Heart left ventricle (tissue), 16 donors: ENCODE measurements around the gene NRDE2. TPM values are rescaled to one million over a fixed set of nuclear protein-coding genes. Genes with fewer than 3 reads are reported as not detected.

Experiments
- ATAC-seq, 4 donors: fragments of 200-7000 bp; cut with Tn5 transposase; one replicate each; pipeline ENCODE4 v1.9.1; 2020 to 2022; ENCODE audit warnings: moderate library complexity in 4 of 4, mild to moderate bottlenecking in 3 of 4, moderate number of reproducible peaks in 1 of 4
- DNase-seq, 5 donors: peaks; one replicate each; pipeline ENCODE4 v3.0.0-alpha.2; 2020
- H3K27ac ChIP-seq, 12 donors: fragments of 200-600 bp; sonication (generic) in 4 of 12; one replicate each; pipeline versions ENCODE4 v1.5.0 to v1.8.0; 2016 to 2022; ENCODE audit warnings: mild to moderate bottlenecking in 2 of 12
- H3K27me3 ChIP-seq, 9 donors: fragments of 200-600 bp; sonication (generic) in 2 of 9; one replicate each; pipeline versions ENCODE4 v1.5.1 to v1.8.0; 2016 to 2022; ENCODE audit warnings: mild to moderate bottlenecking in 3 of 9
- H3K36me3 ChIP-seq, 9 donors: fragments of 200-600 bp; sonication (generic) in 2 of 9; one replicate each; pipeline versions ENCODE4 v1.5.0 to v1.8.0; 2018 to 2022; ENCODE audit warnings: mild to moderate bottlenecking in 2 of 9
- H3K4me1 ChIP-seq, 12 donors: fragments of 200-600 bp; sonication (generic) in 4 of 12; one replicate each; pipeline versions ENCODE4 v1.5.0 to v1.8.0; 2016 to 2022; ENCODE audit warnings: mild to moderate bottlenecking in 3 of 12
- H3K4me3 ChIP-seq, 12 donors: fragments of 200-600 bp; sonication (generic) in 4 of 12; one replicate each; pipeline versions ENCODE4 v1.5.0 to v1.8.0; 2017 to 2022; ENCODE audit warnings: mild to moderate bottlenecking in 9 of 12, moderate library complexity in 4 of 12
- H3K9me3 ChIP-seq, 12 donors: fragments of 200-600 bp; sonication (generic) in 4 of 12; one replicate each; pipeline versions ENCODE4 v1.5.0 to v1.8.0; 2016 to 2022; ENCODE audit warnings: mild to moderate bottlenecking in 1 of 12
- POLR2A ChIP-seq, 2 donors: fragments of 450-650 bp; IDR thresholded peaks; one replicate each; pipeline ENCODE4 v1.6.1; 2017; ENCODE audit warnings: antibody characterized with exemption in 2 of 2, mild to moderate bottlenecking in 2 of 2, moderate library complexity in 2 of 2
- WGBS, 4 donors: extraction: QIAGEN DNeasy Blood & Tissue Kit in 2 of 4; methylation state at CpG; one replicate each; pipeline versions ENCODE4 v1.1.5 to v1.1.7; 2013 to 2018; 5-methylcytosine and 5-hydroxymethylcytosine counted together
- intact Hi-C, 10 donors: fragments of 100-400 bp; cut with DNase I; formaldehyde crosslinking; loops; one replicate each; pipeline versions ENCODE4 v1.11.1 to v1.14.2; 2022
- polyA plus RNA-seq, 2 donors: library from polyadenylated mRNA; stranded (reverse); fragments of 200-250 nt; gene quantifications; one replicate each; pipeline ENCODE4 v1.2.3, GENCODE V29; 2013
- total RNA-seq, 9 donors: library from RNA; depleted of rRNA in 2 of 9; stranded (reverse); fragments of >200 nt in 2 of 9; fragmentation: NEBNext Ultra II Directional in 3 of 9; extraction: Animal tissue kit (Norgen Biotek cat#: 25700) in 3 of 9; gene quantifications; one replicate each; pipeline versions ENCODE4 v1.1.0 to v1.2.4, GENCODE V29; 2016 to 2023
- TF ChIP-seq, protein P1 (sequence below), 12 donors: fragments of 200-600 bp; sonication (generic) in 4 of 12; IDR thresholded peaks; one replicate each; pipeline versions ENCODE4 v1.5.0 to v1.8.0; 2018 to 2022; ENCODE audit warnings: antibody characterized with exemption in 12 of 12, mild to moderate bottlenecking in 5 of 12
- donor health status: ischemic (EF 13 %, LVEDD 7.1; RV severe dilation, severe dysfunction).
- donor health status: healthy with polysubstance abuse.
- donor health status: DM: no; HTN: yes; CAD: no.
- donor health status: DM: no; HTN: no; CAD: no.
- donor health status: ischemic (EF 25% LVEDD 6.9; RV normal size, moderate dysfunction).
- donor health status: ischemic (EF 25% LVEDD 5.7; RV mildly dilated, moderate dysfunction).
- donor health status: healthy.
- donor health status: DM: yes; HTN: yes; CAD: no.
- donor health status: ischemic (EF 35%, LVEDD 5.7; RV mildly dilated, moderate dysfunction).
- donor health status: nonischemic (EF 11% LVEDD 7.7; RV severe dilation, severe dysfunction).
- donor health status: DM: yes; HTN: yes; CAD: no.
- donor health status: PGD.
- donor health status: ischemic (EF 29% LVEDD 5.4; RV normal size, mild dysfunction).
- donor health status: nonischemic (EF 23%, LVEDD 6.1; RV moderate dilation, normal function).

NRDE2 gene
- total and polyA plus RNA-seq, 11 donors: 5.2 to 15.4 (median 9.4) TPM

DNA sequence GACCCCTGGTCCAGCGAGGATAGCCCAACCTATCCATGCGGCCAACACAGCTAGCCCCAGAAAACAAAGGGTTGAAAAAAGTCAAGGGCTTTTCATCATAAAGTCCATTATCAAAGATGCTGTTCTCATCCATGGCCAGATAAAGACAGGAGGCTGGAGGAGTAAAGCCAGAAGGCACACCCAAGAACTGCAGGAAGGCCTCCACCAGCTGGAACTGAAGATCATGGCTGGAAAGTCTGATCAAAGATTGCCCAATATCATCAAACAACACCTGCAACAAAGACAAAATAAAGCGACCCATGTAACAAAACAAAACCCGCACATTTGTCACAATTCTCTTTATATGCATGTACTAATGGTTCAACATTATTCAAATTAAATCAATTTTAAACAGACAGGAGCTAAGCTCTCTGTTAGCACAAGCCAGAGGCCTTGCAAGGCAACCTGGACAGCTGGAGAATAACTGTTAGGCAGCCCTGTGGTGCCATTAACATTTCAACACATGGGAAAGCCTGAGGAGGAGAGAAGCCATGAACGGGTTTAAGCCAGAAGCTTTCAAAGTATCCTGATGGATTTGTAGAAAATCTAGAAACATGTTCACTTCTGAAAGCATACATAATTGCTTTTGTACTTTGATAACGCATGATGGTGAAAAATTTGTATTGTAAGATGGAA lies 41.3 kb downstream of the NRDE2 start:
- Histone ChIP-seq H3K36me3 (peaks cover 0 to 97% (median 86%) of the 10 kb centered on the region in 9 donors), H3K4me3 (no peak overlapping the region), H3K4me1 (peaks cover 0 to 21% (median 13%) of the 10 kb centered on the region in 12 donors), H3K27ac (no peak overlapping the region), H3K27me3 (no peaks in the 10 kb centered on the region), H3K9me3 (no peaks in the 10 kb centered on the region)
- DNase-seq (no peak), ATAC-seq (no peak)
- intact Hi-C loops: loop anchor here in 1 of 10 donors (10.0 kb wide), 1 partner anchor 614 kb away; no protein-coding TSS in a partner anchor
- TF ChIP-seq, protein P1, sequence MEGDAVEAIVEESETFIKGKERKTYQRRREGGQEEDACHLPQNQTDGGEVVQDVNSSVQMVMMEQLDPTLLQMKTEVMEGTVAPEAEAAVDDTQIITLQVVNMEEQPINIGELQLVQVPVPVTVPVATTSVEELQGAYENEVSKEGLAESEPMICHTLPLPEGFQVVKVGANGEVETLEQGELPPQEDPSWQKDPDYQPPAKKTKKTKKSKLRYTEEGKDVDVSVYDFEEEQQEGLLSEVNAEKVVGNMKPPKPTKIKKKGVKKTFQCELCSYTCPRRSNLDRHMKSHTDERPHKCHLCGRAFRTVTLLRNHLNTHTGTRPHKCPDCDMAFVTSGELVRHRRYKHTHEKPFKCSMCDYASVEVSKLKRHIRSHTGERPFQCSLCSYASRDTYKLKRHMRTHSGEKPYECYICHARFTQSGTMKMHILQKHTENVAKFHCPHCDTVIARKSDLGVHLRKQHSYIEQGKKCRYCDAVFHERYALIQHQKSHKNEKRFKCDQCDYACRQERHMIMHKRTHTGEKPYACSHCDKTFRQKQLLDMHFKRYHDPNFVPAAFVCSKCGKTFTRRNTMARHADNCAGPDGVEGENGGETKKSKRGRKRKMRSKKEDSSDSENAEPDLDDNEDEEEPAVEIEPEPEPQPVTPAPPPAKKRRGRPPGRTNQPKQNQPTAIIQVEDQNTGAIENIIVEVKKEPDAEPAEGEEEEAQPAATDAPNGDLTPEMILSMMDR (IDR thresholded peaks at IDR 0.05): no peak
- WGBS, 4 donors: 87 to 92% (median 90%) methylated on average over 6 of the region's 6 CpGs

DNA sequence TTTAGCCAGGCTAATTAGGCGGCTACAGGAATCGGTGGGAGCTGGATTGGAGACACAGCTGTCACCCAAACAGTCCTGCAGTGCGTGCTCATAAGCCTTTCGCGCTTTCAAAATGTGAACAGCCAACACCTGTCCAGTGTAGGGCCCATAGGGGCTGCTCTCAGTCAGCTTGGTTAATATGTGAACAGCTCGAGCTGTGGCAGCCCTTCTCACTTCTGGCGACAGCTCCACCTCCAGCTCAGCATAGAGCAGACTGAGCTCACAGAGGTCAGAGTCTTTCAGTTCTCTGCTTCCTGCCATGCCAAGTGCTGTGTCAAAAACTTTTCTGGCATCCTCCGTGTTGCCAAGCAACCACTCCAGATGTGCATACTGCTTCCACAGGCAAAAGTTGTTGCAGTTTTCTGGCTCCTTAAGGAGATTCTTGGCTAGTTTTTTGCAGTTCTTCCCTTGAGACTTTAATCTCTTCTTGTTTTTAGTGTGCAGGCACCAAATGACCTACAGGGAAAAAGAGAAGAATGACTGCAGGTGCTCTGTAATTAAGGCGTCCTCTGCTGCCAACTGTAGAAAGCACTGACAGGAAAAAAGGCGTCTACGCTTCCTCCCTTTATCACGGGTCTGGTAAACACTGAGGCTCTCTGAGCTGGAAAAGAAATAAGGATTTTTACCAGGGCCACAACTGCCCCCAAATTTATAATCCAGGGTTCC lies 42.9 kb downstream of the NRDE2 start:
- Histone ChIP-seq H3K4me3 (no peak overlapping the region), H3K27me3 (no peaks in the 10 kb centered on the region), H3K9me3 (no peaks in the 10 kb centered on the region), H3K4me1 (peaks cover 0 to 21% (median 13%) of the 10 kb centered on the region in 12 donors), H3K27ac (peak overlapping the region in 7 of 12 donors; percentile 1 to 49 (median 30)), H3K36me3 (peaks cover 0 to 95% (median 87%) of the 10 kb centered on the region in 9 donors)
- ATAC-seq: peak; percentile 75 to 93 (median 88)
- 52 to 69% (median 61%) methylated on average over 12 of the region's 12 CpGs for WGBS, 4 donors
- TF ChIP-seq, protein P1 (IDR thresholded peaks at IDR 0.05): no peak
- TF ChIP-seq POLR2A (IDR thresholded peaks at IDR 0.05): no peak
- DNase-seq: peak in 3 of 5 donors; percentile 30 to 75 (median 36)
- intact Hi-C loops: no loop called here

DNA sequence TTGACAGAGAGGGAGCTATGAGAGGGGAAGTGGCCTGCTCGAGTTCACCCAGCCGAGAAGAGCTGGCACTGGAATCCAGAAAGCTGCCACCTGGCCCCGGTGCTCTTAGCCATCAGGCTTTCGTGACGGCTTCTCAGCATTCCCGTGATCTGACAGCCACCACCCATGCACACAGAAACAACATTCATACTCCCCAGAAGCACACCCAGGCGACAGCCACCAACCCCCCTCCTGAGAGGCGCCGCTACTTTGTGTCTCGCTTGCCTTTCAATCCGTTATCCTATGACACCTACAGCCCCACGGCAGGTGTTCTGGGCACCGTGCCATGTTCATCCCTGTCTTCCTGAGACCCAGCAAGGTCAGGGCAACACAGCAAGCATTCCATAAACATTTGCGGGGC lies 44.0 kb downstream of the NRDE2 start:
- DNase-seq: no peak
- Histone ChIP-seq H3K27ac (peak overlapping the region in 1 of 12 donors; percentile 30), H3K9me3 (no peaks in the 10 kb centered on the region), H3K4me1 (peaks cover 0 to 21% (median 13%) of the 10 kb centered on the region in 12 donors), H3K4me3 (no peak overlapping the region), H3K27me3 (no peaks in the 10 kb centered on the region), H3K36me3 (peaks cover 0 to 95% (median 89%) of the 10 kb centered on the region in 9 donors)
- 60 to 77% (median 70%) methylated on average over 14 of the region's 14 CpGs for WGBS, 4 donors
- TF ChIP-seq, protein P1 (IDR thresholded peaks at IDR 0.05): no peak
- no peak for TF ChIP-seq POLR2A (IDR thresholded peaks at IDR 0.05)
- peak in 2 of 4 donors; percentile 8 to 19 for ATAC-seq
- intact Hi-C loops: no loop called here

DNA sequence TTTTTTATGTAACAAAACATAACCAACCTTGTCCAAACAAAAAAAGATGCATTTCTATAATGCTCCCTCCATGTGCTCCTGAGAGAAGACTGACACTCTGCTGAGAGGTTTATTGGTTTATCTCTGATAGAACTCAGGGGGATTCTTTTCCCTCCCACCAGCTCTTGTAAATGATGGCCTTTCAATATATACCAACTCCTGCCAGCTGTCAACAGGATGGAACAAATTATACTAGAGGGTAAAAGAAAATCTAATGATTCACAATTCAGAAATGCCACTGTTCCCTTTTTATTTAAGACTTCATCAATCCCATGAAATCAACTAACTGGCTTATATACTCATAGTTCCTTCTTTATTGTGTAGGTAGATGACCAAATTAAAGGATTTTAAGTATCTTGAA lies 50.0 kb downstream of the NRDE2 start:
- no peak for TF ChIP-seq POLR2A (IDR thresholded peaks at IDR 0.05)
- TF ChIP-seq, protein P1 (IDR thresholded peaks at IDR 0.05): no peak

More for the DNA sequence above, 50.0 kb downstream of the NRDE2 start:
- intact Hi-C loops: no loop called here
- no peaks in the 10 kb centered on the region for H3K27me3 ChIP-seq
- ATAC-seq: no peak
- no peak for DNase-seq
- H3K9me3 ChIP-seq: no peaks in the 10 kb centered on the region
- no peak overlapping the region for H3K27ac ChIP-seq
- H3K36me3 ChIP-seq: peaks cover 0 to 93% (median 86%) of the 10 kb centered on the region in 9 donors
- H3K4me1 ChIP-seq: peaks cover 0 to 3% (median 0%) of the 10 kb centered on the region in 12 donors
- H3K4me3 ChIP-seq: no peak overlapping the region
